ENCODE data around the gene GAL.

GAL gene

DNA sequence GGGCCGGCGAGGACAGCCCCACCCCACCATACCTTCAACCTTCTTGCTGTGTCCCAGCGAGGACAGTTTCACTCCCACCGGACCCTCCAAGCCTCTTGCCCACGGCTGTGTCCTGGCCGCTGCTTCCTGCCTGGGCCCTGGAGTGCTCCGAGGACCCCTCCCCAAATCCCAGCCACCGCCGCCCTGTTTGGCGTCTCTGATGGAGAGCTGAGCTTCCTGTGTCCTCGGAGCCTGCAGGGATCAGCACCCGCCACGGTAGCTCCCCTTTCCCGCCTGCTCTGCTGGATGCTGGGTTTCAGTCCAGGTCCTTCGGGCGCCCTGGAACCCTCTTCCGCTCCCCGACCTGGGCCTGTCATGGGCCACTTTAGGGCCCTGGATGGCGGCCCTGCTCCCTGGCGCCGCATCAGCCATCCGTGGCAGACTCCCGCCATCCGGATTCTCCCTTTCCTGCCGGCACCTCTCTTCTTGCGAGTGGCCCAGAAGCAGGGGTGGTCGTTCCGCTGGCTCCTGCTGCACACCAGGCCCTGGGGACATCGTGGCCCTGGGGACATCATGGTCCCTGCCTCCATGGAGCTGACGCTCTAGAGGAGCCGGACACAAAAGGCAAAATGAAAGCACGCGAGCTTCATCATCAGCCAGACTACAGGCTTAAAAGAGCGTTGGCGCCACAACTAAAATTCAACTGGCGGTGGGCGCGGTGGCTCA lies 34.3 kb upstream of the GAL start:
- Histone ChIP-seq H3K4me3 (ENCODE audit: low read length) (no peak overlapping the region), H3F3A (ENCODE audit: control insufficient read depth, insufficient read depth) (no peaks in the 10 kb centered on the region), H3K9me3 (ENCODE audit: control insufficient read depth, insufficient read depth, low read length) (no peaks in the 10 kb centered on the region), H3K9me2 (replicated peaks; ENCODE audit: control insufficient read depth, low read length) (no peaks in the 10 kb centered on the region), H3K79me2 (ENCODE audit: control insufficient read depth, low read length) (no peaks in the 10 kb centered on the region), H3K36me3 (ENCODE audit: control insufficient read depth, low read length) (no peaks in the 10 kb centered on the region), H4K20me1 (ENCODE audit: control insufficient read depth, insufficient read depth, low read depth, low read length) (no peaks in the 10 kb centered on the region), H3K27me3 (ENCODE audit: control insufficient read depth, low read length) (peaks cover 16% of the 10 kb centered on the region), H3K4me2 (ENCODE audit: low read length) (no peak overlapping the region), H3K4me1 (ENCODE audit: control insufficient read depth, low read length) (peaks cover 8% of the 10 kb centered on the region), H3K27ac (ENCODE audit: low read depth, low read length) (no peak overlapping the region)
- TF ChIP-seq, protein P1, sequence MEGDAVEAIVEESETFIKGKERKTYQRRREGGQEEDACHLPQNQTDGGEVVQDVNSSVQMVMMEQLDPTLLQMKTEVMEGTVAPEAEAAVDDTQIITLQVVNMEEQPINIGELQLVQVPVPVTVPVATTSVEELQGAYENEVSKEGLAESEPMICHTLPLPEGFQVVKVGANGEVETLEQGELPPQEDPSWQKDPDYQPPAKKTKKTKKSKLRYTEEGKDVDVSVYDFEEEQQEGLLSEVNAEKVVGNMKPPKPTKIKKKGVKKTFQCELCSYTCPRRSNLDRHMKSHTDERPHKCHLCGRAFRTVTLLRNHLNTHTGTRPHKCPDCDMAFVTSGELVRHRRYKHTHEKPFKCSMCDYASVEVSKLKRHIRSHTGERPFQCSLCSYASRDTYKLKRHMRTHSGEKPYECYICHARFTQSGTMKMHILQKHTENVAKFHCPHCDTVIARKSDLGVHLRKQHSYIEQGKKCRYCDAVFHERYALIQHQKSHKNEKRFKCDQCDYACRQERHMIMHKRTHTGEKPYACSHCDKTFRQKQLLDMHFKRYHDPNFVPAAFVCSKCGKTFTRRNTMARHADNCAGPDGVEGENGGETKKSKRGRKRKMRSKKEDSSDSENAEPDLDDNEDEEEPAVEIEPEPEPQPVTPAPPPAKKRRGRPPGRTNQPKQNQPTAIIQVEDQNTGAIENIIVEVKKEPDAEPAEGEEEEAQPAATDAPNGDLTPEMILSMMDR (IDR thresholded peaks at IDR 0.05; ENCODE audit: low read depth, low read length, poor library complexity, severe bottlenecking) = no peak
- no peak for TF ChIP-seq EZH2phosphoT487 (IDR thresholded peaks at IDR 0.05; ENCODE audit: borderline replicate concordance, low read length)

DNA sequence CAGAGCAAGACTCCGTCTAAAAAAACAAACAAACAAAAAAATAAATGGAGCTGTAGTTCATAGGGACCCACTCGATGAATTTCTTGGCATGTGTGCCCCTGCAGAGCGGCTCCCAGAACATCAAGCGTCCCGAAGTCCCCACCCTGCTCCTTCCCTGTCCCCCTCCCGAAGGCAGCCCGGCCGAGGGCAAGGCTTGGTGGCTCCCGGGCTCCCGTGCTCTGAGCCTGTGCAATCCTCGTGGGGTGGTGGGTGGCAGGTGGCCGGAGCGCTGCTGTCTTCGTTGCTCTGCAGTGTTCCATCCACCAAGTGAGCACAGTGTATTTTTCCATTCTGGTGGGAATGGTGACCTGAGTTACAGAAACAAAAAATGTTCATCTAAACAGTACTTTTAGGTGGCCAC lies 33.5 kb upstream of the GAL start:
- Histone ChIP-seq H4K20me1 (ENCODE audit: control insufficient read depth, insufficient read depth, low read depth, low read length) (no peaks in the 10 kb centered on the region), H3K4me3 (ENCODE audit: low read length) (no peak overlapping the region), H3K27ac (ENCODE audit: low read depth, low read length) (no peak overlapping the region), H3K27me3 (ENCODE audit: control insufficient read depth, low read length) (peaks cover 16% of the 10 kb centered on the region), H3K9me3 (ENCODE audit: control insufficient read depth, insufficient read depth, low read length) (no peaks in the 10 kb centered on the region), H3F3A (ENCODE audit: control insufficient read depth, insufficient read depth) (no peaks in the 10 kb centered on the region), H3K9me2 (replicated peaks; ENCODE audit: control insufficient read depth, low read length) (no peaks in the 10 kb centered on the region), H3K36me3 (ENCODE audit: control insufficient read depth, low read length) (no peaks in the 10 kb centered on the region), H3K4me2 (ENCODE audit: low read length) (no peak overlapping the region), H3K79me2 (ENCODE audit: control insufficient read depth, low read length) (no peaks in the 10 kb centered on the region), H3K4me1 (ENCODE audit: control insufficient read depth, low read length) (peaks cover 8% of the 10 kb centered on the region)
- TF ChIP-seq EZH2phosphoT487 (IDR thresholded peaks at IDR 0.05; ENCODE audit: borderline replicate concordance, low read length) = no peak
- TF ChIP-seq, protein P1 (IDR thresholded peaks at IDR 0.05; ENCODE audit: low read depth, low read length, poor library complexity, severe bottlenecking) = no peak

DNA sequence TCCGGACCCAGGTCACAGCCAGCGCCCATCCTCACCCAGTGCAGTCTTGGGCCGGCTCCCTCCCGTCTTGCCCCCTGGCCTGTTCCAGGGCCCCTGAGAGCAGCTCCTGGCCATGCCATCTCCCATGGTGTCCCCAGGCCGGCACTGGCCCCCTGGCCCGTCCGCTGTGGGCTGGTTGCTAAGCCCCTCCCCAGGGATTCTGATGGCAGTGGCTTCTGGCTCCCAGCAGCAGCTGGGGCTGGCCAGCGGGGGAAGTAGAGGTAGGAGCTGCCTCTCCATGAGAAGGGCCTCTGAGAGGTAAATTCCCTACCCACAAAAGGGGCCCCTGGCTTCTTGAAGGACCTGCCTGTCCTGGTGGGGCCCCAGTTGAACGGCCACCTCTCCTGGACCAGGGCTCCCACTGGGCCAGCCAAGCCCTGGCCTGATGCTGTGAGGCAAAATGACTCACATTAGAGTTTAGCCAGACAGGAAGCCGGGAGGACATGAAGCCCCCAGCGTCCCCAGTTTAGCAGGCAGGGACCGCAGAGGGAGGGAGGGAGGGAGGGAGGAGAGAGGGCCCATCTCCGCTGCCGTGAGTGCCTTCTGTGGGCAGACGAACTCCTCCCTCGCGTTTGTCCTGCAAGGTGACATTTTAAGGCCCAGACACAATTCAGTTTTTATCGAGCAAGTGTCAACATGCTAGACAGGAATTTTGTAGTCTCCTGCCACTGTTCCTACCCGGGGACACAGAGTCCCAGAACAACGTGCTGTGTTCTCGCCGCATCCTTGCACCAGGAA lies 32.9 kb upstream of the GAL start:
- Histone ChIP-seq H3K4me3 (ENCODE audit: low read length) (no peak overlapping the region), H3K36me3 (ENCODE audit: control insufficient read depth, low read length) (no peaks in the 10 kb centered on the region), H3F3A (ENCODE audit: control insufficient read depth, insufficient read depth) (no peaks in the 10 kb centered on the region), H3K9me2 (replicated peaks; ENCODE audit: control insufficient read depth, low read length) (no peaks in the 10 kb centered on the region), H3K27me3 (ENCODE audit: control insufficient read depth, low read length) (peaks cover 16% of the 10 kb centered on the region), H3K27ac (ENCODE audit: low read depth, low read length) (no peak overlapping the region), H3K4me2 (ENCODE audit: low read length) (no peak overlapping the region), H3K79me2 (ENCODE audit: control insufficient read depth, low read length) (no peaks in the 10 kb centered on the region), H4K20me1 (ENCODE audit: control insufficient read depth, insufficient read depth, low read depth, low read length) (no peaks in the 10 kb centered on the region), H3K9me3 (ENCODE audit: control insufficient read depth, insufficient read depth, low read length) (no peaks in the 10 kb centered on the region), H3K4me1 (ENCODE audit: control insufficient read depth, low read length) (peaks cover 8% of the 10 kb centered on the region)
- no peak for TF ChIP-seq EZH2phosphoT487 (IDR thresholded peaks at IDR 0.05; ENCODE audit: borderline replicate concordance, low read length)
- TF ChIP-seq, protein P1 (IDR thresholded peaks at IDR 0.05; ENCODE audit: low read depth, low read length, poor library complexity, severe bottlenecking) = no peak
